GM04503 (cell line): Measurements from ENCODE around the gene TBPL2.
"Not testable (repeated sequence)": the region's sequence is repeated elsewhere in the genome, so short reads cannot be mapped to it uniquely, and the experiment has no call there.

Experiments used
- DNase-seq: peaks from one replicate; pipeline ENCODE4 v3.0.0-alpha.2; 2012; ENCODE audit warnings: low read depth

The TBPL2 gene

DNA sequence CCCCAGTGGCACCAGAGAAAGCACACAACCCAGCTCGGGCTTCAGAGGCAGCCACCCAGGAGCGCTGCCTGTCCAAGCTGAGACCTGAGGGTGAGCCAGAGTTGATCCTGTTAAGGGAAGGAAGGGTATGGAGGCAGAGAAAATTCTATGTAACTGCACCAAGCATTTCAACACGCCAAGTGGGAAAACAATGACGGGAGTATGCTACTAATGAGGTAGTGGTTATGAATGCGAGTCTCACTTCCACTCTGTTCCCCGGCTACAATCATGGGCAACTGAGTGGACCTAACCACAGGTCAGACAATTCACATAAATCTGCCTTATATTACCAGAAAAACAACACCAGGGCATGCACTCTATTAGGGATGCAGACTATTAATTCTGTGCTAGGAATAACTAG, 38.7 kb downstream of the TBPL2 start:
- no peak for DNase-seq

DNA sequence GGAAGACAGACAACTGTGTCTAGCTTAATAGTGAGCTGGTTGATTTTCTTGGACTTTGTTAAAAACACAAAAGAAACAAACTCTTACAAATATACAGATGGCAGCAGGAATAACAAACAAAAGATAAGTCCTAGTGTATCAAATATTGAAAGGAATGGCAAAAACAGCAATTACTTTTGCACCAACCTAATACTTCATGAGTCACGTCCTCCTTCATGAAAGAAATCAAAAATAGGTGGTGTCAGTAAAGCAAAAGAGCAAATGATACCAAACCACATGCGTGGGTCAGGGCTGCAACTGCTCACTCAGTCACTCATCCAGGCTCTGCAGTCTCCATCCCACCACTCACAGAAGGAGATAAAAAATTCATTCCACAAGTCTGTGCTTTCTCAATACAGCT, 40.6 kb downstream of the TBPL2 start:
- no peak for DNase-seq

DNA sequence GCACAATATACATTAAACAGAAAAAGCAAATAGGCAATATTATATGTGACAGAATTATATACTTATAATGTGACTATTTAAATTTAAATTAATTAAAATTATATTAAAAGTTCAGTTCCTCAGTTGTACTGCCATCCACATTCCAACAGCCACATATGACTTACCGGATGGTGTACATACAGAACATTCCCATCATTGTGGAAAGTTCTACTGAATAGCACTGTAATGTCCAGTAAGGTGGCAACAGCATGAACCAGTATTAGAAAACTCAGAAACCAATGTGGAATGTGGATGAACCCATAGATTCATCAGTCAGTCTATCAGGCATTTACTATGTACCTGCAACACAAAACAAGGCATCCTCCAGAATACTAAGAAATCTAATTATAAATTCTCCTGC, 41.2 kb downstream of the TBPL2 start:
- no peak for DNase-seq

DNA sequence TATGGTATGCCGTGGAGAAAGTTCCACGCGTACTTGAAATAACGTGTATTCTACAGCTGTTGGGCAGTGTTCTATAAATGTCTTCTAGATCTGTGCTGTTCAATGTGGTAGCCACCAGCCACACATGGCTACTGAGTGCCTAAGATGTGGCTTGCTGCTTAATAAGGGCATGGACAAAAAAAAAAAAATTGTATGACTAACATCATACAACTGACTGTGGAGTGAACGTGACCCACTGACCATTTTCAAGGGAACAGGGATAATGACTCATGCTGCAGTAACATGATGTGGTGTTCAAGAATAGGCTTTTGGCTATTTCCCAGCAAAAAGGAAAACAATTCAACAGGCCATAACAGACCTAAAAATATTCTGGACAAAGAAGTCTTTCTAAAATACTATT, 41.7 kb downstream of the TBPL2 start:
- peak; percentile 86 for DNase-seq

DNA sequence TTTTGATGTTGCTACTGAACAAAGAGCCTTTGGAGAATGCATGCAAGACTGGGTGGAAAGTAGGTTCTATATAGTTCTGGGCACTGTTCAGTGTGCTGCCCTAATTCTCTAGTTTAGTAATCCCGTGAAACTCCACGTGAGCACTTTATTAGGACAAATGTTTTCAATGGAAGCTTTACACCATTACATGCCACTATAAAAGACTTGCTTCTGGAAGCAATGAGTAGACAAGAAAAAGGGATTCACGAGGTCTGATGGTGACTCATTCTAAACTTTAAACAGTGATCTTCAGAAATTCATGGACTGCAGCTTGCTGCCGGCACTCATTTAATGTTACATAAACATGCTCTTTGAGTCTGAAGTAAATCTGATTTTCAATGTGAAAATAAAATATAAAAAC, 51.1 kb downstream of the TBPL2 start:
- peak; percentile 60 for DNase-seq

DNA sequence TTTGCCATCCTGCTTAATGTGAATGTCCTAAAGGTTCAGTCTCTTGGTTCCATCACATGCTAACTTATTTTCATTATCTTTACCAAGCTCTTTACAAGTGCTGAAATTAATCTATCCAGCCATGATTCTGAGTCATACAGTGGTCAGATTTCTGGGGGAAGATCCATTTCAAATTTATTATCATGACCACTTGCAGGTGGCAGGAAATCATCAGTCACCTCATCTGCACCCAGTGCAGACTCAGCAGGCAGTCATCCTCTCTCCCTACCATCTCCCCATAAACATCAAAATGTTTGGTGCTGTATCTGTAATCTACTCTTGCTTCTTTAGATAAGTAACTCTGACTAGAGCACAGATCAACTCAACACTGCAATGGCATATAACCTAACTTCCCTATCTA, 52.3 kb downstream of the TBPL2 start:
- no peak for DNase-seq

DNA sequence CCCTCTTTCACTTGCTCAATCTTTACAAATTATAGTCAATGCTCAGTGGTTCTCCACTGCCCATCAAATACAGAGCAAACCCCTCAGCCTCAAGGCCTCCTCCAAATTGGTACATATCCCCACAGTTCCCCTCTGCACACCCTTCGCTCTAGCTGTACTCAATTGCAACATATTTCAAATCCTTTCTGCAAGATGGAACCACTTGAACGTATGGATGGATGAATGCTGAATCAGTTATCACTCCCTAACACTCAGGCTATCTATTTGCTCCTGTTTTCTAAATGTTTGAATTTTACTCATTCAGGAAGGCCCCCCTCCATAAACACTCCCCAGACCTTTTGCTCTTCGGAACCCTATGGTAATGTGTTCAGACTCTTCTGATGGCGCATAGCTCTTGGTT, 53.3 kb downstream of the TBPL2 start:
- no peak for DNase-seq

DNA sequence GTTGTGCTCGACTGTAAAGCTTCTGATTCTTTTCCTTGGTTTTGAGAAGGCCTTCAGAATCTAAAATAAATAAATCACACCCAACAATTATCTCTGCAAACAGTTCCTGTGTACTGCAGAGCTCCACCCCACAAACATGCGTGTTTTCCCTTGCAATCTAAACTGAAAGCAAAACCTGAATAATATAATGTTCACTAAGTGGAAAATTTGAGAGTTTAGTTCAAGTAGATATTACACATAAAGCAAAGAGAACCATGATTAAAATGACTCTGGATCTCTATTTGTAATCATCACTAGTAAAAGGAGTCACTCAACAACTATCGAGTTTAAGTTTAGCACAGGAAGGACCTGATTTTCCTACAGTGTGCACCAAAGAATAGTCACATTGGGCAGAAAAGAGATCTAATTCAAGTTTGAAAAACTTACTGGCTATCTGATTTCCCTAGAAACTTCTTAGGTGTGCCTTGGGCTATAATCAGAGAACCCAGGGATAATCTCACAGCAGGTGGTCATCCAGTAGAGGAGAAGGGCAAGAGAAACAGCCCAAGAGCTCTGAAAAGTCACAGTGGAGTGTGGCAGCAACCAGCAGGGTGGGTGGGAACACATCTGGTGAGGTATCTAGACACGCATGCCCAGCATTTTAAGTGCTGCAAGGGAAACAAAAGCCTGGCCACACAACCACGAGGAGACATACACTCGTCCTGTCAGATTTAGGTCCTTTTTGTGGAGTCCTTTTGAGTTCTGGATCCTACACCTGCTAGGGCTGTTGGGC, 54.2 kb downstream of the TBPL2 start:
- no peak for DNase-seq

DNA sequence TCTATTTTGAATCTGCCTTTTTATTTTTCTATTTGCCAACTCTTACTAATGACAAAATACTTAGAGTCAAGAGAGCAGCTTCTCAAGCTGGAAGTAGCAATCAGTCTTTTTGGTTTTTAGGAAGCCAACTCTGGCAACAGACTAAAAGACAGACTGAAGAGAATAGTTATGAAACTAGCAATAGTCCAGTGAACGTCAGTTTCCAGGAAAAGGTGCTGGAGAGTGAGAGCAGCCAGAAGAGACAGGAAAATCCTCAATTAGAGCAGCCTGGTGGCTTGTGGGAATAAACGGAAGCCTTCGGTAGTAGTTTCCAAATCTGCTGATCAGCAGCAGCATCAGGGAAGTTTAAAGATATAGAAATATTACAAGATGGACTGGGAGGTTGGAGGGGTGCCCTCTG, 55.9 kb downstream of the TBPL2 start:
- no peak for DNase-seq

DNA sequence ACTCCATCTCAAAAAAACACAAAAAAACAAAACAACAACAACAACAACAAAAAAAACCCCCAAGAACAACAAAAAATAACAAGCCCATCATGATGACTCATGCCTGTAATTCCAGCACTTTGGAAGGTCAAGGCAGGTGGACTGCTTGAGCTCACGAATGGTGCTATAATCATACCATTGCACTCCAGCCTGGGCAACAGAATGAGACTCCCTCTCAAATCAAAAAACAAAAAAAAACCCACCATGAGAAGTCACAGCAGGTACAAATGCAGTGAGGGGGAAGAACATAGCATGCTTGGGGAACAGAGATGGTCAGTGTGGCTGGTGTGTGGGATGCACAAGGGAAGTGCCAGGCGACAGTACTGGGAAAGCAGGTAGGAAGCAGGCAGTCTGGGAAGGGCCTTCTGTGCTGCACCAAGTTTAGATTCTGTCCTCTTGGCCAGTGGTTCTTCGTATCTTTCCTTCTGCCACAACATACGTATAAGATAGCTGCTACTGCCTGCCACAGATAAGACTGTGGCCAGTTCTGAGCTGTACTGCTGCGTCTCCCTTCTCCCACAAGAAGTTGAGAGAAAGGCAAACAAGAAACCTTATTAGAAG, 56.8 kb downstream of the TBPL2 start:
- no peak for DNase-seq

DNA sequence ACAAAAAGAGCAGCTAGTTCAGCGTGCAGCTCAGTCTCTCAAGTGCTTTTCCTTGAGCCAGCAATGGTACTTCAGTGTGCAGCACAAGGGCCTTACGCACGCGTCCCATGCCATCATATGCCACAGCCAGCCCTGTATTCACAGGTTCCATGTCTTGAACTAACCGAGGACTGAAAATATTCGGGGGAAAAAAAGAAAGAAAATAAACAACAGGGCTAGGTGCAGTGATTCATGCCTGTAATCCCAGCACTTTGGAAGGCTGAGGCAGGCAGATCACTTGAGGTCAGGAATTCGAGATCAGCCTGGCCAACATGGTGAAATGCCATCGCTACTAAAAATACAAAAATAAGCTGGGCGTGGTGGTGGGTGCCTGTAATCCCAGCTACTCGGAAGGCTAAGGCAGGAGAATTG, 57.4 kb downstream of the TBPL2 start:
- DNase-seq, result not testable (repeated sequence)

DNA sequence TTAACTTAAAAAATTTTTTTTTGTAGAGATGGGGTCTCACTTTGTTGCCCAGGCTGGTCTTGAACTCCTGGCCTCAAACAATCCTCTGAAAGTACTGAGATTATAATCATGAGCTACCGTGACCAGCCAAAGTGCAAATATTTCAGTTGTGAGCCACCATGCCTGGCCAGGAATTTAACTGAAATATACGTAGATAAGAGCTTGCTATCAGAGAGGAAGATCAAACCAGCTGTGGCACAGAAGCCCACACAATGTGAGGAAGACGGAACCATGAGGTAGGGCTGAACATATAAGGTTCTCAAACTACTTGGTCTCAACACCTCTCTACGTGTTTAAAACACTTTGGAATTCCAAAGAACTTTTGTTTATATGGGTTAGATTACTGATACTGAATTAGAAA, 57.9 kb downstream of the TBPL2 start:
- DNase-seq, result no peak

DNA sequence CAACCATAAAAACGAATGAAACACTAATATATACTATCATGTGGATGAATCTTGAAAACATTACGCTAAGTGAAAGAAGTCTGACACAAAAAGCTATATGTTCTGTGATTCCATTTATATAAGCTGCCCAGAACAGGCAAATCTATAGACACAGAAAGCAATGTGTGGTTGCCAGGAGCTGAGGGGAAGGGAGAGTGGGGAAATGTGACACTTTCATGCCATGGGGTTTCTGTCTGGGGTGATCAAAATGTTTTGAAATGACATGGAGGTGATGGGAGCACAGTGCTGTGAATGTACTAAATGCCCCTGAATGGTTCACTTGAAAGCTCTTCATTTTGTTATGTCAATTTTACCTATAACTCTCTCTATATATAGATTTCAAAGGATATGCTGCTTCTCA, 58.9 kb downstream of the TBPL2 start:
- no peak for DNase-seq

DNA sequence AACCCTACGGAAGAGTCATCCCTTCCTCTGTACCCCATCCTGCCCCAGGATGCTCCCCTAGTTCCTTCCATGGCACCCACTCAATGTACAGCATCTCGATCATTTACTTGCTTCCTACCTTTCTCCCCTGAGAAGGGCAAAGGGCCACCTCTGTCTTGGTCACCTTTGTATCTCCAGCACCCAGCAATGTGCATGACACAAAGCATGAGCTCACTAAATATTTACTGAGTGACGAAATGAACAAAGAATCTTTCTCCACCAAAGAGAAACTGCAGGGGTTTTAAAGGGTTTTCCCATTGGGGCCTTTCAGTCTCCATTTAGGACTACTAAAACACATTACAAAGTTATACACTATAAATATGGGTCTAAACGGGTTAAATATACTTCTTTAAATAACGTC, 59.4 kb downstream of the TBPL2 start:
- DNase-seq, result no peak

DNA sequence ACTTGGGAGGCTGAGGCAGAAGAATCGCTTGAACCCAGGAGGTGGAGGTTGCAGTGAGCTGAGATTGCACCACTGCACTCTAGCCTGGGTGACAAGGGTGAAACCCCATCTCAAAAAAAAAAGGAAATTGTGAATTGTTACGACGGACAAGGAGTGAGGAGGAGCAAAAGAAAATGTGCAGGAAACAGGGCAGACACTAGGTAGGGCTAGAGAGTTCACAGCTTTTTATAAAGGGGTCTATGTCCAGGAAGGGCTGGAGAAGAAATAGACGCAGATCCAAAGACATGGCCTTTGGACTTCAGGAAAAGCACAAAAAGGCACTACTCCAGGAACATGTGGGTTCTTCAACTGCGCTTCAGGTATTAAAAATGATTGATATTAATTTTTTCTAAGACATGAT, 63.2 kb downstream of the TBPL2 start:
- DNase-seq, result no peak

DNA sequence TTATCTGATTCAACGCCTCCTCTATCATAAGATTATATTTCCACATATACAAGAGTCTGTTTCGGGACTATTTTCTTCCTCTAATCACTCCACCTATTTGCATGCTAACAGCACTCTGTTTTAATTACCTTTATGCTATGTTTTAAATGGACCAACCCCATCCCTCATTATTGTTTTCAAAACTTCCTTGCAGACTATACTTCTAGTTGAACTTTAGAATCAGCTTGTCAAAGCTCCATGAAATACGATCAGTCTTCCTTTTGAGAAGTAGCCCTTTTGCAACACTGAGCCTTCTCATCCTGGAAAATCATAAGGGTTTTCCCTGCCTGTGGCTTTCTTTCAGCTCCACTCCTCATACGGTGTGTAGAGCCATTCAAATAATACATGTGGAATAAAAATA, 65.6 kb downstream of the TBPL2 start:
- no peak for DNase-seq

DNA sequence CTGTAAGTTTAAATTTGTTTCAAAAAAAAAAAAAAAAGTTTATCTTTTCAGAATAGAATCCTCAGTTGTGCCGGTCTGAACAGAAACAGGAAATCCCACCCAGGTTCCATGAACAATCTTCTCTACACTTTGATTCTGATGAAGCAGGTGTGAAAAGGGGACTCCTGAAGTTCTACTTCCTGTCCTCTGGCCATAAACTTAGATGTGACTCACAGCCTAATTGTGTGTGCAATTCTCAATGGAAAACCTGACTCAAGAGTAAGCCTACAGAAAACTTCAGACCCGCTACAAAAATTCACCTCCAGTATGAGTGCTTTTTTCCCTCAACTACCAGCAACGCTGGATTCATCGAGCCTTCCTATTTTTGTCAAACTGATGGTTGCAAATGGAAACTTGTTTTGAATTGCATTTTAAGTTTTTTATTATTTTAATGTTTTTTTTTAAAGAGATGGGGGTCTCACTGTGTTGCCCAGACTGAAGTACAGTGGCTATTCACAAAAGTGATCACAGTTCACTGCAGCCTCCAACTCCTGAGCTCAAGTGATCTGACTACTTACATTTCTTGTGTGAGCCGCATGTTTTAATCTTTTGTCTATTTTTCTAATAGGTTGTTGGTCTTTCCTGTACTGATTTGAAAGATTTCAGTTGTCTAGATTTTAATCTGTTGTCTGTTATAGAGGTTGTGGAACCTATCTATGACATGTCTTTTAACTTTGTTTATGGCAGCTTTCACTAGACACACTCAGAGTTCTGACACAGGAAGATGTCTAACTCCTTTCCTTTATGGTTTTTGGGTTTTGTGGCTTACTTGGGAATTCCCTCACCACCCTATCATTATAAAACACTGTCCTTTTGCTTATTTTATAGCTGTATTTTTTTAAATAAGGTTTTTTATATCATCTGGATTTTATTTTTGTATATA, 66.4 kb downstream of the TBPL2 start:
- no peak for DNase-seq

DNA sequence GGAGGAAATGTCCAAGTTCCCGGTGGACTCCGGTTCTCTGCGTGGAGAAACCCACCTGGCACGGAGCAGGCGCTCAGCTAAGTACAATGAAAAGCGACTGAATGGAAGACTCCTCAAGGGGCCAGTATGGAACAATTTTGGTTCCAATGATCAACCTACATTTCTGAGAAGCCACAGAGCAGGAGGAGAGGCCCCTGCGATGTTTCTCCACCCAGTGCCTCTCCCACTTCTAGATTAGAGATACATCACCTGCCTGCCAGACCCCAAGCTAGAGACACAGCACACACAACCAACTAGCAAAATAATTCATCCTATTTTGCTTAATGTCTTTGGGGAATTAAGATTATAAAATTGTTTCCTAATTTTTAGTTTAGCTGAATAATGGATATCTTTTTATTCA, 67.6 kb downstream of the TBPL2 start:
- no peak for DNase-seq

DNA sequence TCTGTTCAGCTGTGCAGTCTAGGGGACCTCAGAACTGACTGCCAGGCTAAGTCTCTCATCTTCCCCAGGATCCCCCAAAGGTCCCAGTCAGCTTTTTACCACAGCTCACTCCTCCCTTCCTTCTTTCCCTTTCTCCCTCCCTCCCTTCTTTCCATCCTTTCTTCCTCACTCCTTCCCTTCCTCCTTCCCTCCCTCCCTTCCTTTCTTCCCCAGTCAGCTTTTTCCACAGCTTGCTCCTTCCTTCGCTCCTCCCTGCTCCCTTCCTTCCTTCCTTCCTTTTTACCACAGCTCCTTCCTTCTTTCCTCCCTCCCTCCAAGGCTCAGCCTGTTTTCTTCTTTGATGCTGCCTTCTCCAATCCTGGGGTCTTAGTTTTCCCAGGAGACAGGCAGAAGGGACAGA, 68.0 kb downstream of the TBPL2 start:
- no peak for DNase-seq

DNA sequence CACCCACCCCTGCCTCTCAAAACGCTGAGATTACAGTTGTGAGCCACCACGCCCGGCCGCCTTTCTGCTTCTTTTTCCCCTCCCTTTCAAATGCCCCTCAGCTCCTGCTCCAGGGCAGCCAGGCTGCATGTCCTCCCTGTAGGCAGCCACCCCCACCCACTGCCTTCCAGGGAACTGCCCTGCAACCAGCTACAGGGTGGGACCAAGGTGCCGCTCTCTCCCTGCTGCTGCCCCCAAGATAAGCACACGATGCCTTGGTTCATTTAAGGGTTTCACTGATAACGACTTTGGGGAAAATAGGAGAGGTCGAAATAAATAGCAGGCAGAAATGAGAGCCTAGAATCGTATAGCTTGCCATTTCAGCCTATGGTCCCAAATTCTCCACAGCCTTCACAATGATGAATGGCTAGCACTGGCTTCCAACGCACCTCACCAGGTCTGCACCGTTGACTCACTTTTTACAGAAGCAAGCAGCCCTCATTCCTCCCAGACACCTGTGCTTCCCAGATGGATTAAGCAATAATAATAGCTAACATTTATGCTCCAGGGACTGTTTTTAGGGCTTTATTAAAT, 69.4 kb downstream of the TBPL2 start:
- DNase-seq, result no peak

DNA sequence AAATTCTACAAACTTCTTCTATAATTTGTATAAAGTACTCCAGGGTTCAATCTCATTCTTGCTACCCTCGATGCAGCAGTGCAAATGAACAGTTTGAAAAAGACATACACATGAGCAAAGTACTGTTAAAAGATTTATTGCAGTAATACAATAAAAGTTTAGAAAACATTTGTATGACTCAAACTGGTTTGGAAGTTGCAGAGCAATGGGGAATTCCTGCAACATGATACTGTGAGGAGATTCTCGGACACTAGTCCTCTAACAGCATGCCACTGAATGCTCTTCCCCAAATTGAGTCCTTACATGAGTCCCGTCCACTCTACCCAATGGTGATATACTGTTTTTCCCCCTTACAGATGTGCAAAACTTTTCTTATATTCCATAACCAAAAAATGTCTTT, 74.1 kb downstream of the TBPL2 start:
- peak; percentile 64 for DNase-seq
